Liver (tissue), 3 donors: ENCODE data around the gene CYP39A1.

Source experiments
- ATF3 ChIP-seq: IDR thresholded peaks from 2 replicates; pipeline ENCODE4 v1.6.1; 2016; ENCODE audit warnings: antibody characterized with exemption
- CTCF ChIP-seq: fragments of 150-350 bp; IDR thresholded peaks from 2 replicates; pipeline ENCODE4 v1.5.1; 2017; ENCODE audit warnings: improper control_type of control experiment, low read depth, low read length; ENCODE audit not compliant: missing input control
- FOXA1 ChIP-seq: IDR thresholded peaks from 2 replicates; pipeline ENCODE4 v1.6.1; 2016; ENCODE audit warnings: antibody characterized with exemption
- GABPA ChIP-seq, 2 donors: IDR thresholded peaks in 1 of 2; conservative IDR thresholded peaks in 1 of 2; 2 replicates each; pipeline ENCODE4 v1.6.1; 2016; ENCODE audit warnings: antibody characterized with exemption in 2 of 2, mild to moderate bottlenecking in 1 of 2, moderate library complexity in 1 of 2
- HNF4G ChIP-seq: IDR thresholded peaks from 2 replicates; pipeline ENCODE4 v1.6.1; 2016; ENCODE audit warnings: antibody characterized with exemption
- MAX ChIP-seq: IDR thresholded peaks from 2 replicates; pipeline ENCODE4 v1.6.1; 2016; ENCODE audit warnings: antibody characterized with exemption
- RAD21 ChIP-seq, 2 donors: IDR thresholded peaks; 2 replicates each; pipeline ENCODE4 v1.6.1; 2016; ENCODE audit warnings: antibody characterized with exemption in 2 of 2, mild to moderate bottlenecking in 2 of 2
- REST ChIP-seq: IDR thresholded peaks from 2 replicates; pipeline ENCODE4 v1.6.1; 2016; ENCODE audit warnings: antibody characterized with exemption, mild to moderate bottlenecking
- RXRA ChIP-seq, 2 donors: IDR thresholded peaks; 2 replicates each; pipeline ENCODE4 v1.6.1; 2017 to 2018; ENCODE audit warnings: antibody characterized with exemption in 2 of 2, mild to moderate bottlenecking in 1 of 2
- SP1 ChIP-seq: IDR thresholded peaks from 2 replicates; pipeline ENCODE4 v1.6.1; 2018; ENCODE audit warnings: antibody characterized with exemption, mild to moderate bottlenecking
- TAF1 ChIP-seq: conservative IDR thresholded peaks from 2 replicates; pipeline ENCODE4 v1.6.1; 2016; ENCODE audit warnings: antibody characterized with exemption, mild to moderate bottlenecking
- YY1 ChIP-seq: IDR thresholded peaks from 2 replicates; pipeline ENCODE4 v1.6.1; 2016; ENCODE audit warnings: antibody characterized with exemption, mild to moderate bottlenecking
- donor health status: healthy.
- donor health status: healthy.

- TF ChIP-seq CTCF (no peak), YY1 (no peak), FOXA1 (no peak), REST (no peak), SP1 (no peak), RXRA (IDR thresholded peaks at IDR 0.05) (no peak), RAD21 (IDR thresholded peaks at IDR 0.05) (no peak), ATF3 (no peak), GABPA (IDR thresholded peaks at IDR 0.05 in 1 of 2, conservative IDR thresholded peaks at IDR 0.05 in 1 of 2) (no peak), MAX (no peak), HNF4G (no peak), TAF1 (no peak)
Measured at GRCh38 chr6:46583081-46583480, 69.5 kb downstream of the CYP39A1 start.
